DND-41 (cell line): Measurements from ENCODE around the gene MAN1A1.

Experiments used
- EZH2 ChIP-seq: IDR thresholded peaks from 3 replicates; pipeline ENCODE4 v1.6.1; 2012; ENCODE audit warnings: borderline replicate concordance, low read depth, mild to moderate bottlenecking, moderate library complexity, low read length, inconsistent platforms; ENCODE audit not compliant: severe bottlenecking
- TF ChIP-seq, protein P1 (sequence below): IDR thresholded peaks from 2 replicates; pipeline ENCODE4 v1.5.1; 2012; ENCODE audit warnings: borderline replicate concordance, low read length, moderate library complexity, mild to moderate bottlenecking; ENCODE audit not compliant: poor library complexity, severe bottlenecking; ENCODE audit errors: extremely low read depth

DNA sequence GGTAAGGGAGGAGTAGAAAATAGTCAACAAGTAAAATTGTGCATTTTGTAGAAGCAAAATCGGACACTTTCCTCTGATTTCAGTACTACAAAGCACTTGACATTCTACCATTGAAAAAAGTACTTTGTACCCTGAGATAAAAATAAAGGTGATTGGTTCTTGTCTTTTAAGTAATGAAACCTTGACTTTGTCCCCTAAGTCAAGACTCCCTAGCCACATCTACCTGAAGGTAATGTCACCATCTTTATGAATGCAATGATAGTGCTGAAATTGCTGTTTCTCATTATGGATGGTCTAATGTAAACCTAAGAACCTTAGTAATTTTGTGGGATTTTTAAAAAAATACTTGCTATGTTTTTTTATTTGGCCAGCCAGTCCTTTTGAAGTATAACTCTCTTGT lies 2.4 kb upstream of the MAN1A1 start:
- TF ChIP-seq, protein P1, sequence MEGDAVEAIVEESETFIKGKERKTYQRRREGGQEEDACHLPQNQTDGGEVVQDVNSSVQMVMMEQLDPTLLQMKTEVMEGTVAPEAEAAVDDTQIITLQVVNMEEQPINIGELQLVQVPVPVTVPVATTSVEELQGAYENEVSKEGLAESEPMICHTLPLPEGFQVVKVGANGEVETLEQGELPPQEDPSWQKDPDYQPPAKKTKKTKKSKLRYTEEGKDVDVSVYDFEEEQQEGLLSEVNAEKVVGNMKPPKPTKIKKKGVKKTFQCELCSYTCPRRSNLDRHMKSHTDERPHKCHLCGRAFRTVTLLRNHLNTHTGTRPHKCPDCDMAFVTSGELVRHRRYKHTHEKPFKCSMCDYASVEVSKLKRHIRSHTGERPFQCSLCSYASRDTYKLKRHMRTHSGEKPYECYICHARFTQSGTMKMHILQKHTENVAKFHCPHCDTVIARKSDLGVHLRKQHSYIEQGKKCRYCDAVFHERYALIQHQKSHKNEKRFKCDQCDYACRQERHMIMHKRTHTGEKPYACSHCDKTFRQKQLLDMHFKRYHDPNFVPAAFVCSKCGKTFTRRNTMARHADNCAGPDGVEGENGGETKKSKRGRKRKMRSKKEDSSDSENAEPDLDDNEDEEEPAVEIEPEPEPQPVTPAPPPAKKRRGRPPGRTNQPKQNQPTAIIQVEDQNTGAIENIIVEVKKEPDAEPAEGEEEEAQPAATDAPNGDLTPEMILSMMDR: no peak
- no peak for TF ChIP-seq EZH2
